Right ventricle myocardium superior (tissue), 1 donor: ENCODE measurements around the gene SMCO2. TPM values are rescaled to one million over a fixed set of nuclear protein-coding genes. Genes with fewer than 3 reads are reported as not detected.

Experiments
- ATAC-seq: fragments of 200-7000 bp; cut with Tn5 transposase; one replicate; pipeline ENCODE4 v1.9.1; 2020; ENCODE audit warnings: mild to moderate bottlenecking; ENCODE audit not compliant: poor library complexity
- DNase-seq: peaks from one replicate; pipeline ENCODE4 v3.0.0-alpha.2; 2020
- intact Hi-C: fragments of 100-400 bp; cut with DNase I; formaldehyde crosslinking; loops from one replicate; pipeline ENCODE4 v1.11.2; 2022
- long read RNA-seq: library from polyadenylated mRNA; unstranded; transcript quantifications from one replicate; pipeline ENCODE4 v2.0.0, GENCODE V29; 2021
- total RNA-seq: library from RNA; stranded (reverse); fragmentation: NEBNext Ultra II Directional; extraction: Animal tissue kit (Norgen Biotek cat#: 25700); gene quantifications from one replicate; pipeline ENCODE4 v1.2.1, GENCODE V29; 2021
- donor health status: DM: no; HTN: yes; CAD: no; lungs with severe emphysema.

SMCO2 gene
- not detected for total RNA-seq
- long read RNA-seq: 0 reads

- intact Hi-C loops: no loop called here
- ATAC-seq: no peak
- no peak for DNase-seq
These were observed at the start of gene SMCO2 for GRCh38 chr12:27446436-27446835. Gene SMCO2, plus strand, starts transcription at chr12:27446736. Its CDS starts 23,896 bp downstream, at chr12:27470632.

- no peak for DNase-seq
- intact Hi-C loops: no loop called here
- no peak for ATAC-seq
These were observed 48.1 kb upstream of the SMCO2 start for GRCh38 chr12:27398466-27398865.

GRCh38 chr12:27399074-27399473 is 47.5 kb upstream of the SMCO2 start:
- intact Hi-C loops: no loop called here
- DNase-seq (no peak), ATAC-seq (no peak)

- DNase-seq (no peak), ATAC-seq (no peak)
- intact Hi-C loops: no loop called here
These were observed 45.6 kb upstream of the SMCO2 start for GRCh38 chr12:27400856-27401354.

- DNase-seq (no peak), ATAC-seq (no peak)
- intact Hi-C loops: no loop called here
These were observed 34.5 kb upstream of the SMCO2 start for GRCh38 chr12:27412047-27412446.

GRCh38 chr12:27422697-27423096 is 23.8 kb upstream of the SMCO2 start:
- DNase-seq (no peak), ATAC-seq (peak; percentile 6)
- intact Hi-C loops: no loop called here

GRCh38 chr12:27424631-27425230 is 21.8 kb upstream of the SMCO2 start:
- ATAC-seq: peak; percentile 90
- intact Hi-C loops: loop anchor here (5.0 kb wide), 2 partner anchors 83 to 228 kb away; no protein-coding TSS in a partner anchor
- no peak for DNase-seq

GRCh38 chr12:27425306-27425705 is 21.2 kb upstream of the SMCO2 start:
- intact Hi-C loops: loop anchor here (5.0 kb wide), 2 partner anchors 82 to 227 kb away; no protein-coding TSS in a partner anchor
- no peak for DNase-seq
- ATAC-seq: no peak

- no peak for DNase-seq
- ATAC-seq: no peak
- intact Hi-C loops: loop anchor here (5.0 kb wide), 2 partner anchors 80 to 225 kb away; no protein-coding TSS in a partner anchor
These were observed 19.6 kb upstream of the SMCO2 start for GRCh38 chr12:27426743-27427487.

- DNase-seq (no peak), ATAC-seq (no peak)
- intact Hi-C loops: loop anchor here (5.0 kb wide), 2 partner anchors 79 to 224 kb away; no protein-coding TSS in a partner anchor
These were observed 18.7 kb upstream of the SMCO2 start for GRCh38 chr12:27427824-27428223.

- no peak for ATAC-seq
- intact Hi-C loops: loop anchor here (5.0 kb wide), 2 partner anchors 79 to 224 kb away; no protein-coding TSS in a partner anchor
- DNase-seq: no peak
These were observed 18.1 kb upstream of the SMCO2 start for GRCh38 chr12:27428466-27428865.

GRCh38 chr12:27429606-27430005 is 16.9 kb upstream of the SMCO2 start:
- DNase-seq (no peak), ATAC-seq (no peak)
- intact Hi-C loops: loop anchor here (5.0 kb wide), 2 partner anchors 78 to 223 kb away; no protein-coding TSS in a partner anchor

- ATAC-seq (no peak), DNase-seq (no peak)
- intact Hi-C loops: no loop called here
These were observed 15.4 kb upstream of the SMCO2 start for GRCh38 chr12:27431185-27431584.

GRCh38 chr12:27434673-27435565 is 11.6 kb upstream of the SMCO2 start:
- intact Hi-C loops: no loop called here
- peak; percentile 69 for ATAC-seq
- DNase-seq: no peak

- intact Hi-C loops: no loop called here
- DNase-seq: no peak
- no peak for ATAC-seq
These were observed 10.5 kb upstream of the SMCO2 start for GRCh38 chr12:27436029-27436428.

GRCh38 chr12:27436768-27437167 is 9.8 kb upstream of the SMCO2 start:
- intact Hi-C loops: no loop called here
- no peak for DNase-seq
- ATAC-seq: no peak

GRCh38 chr12:27437839-27438238 is 8.7 kb upstream of the SMCO2 start:
- DNase-seq (no peak), ATAC-seq (no peak)
- intact Hi-C loops: no loop called here

- intact Hi-C loops: no loop called here
- DNase-seq (no peak), ATAC-seq (peak; percentile 38)
These were observed 1.2 kb downstream of the SMCO2 start for GRCh38 chr12:27447761-27448160.

- intact Hi-C loops: no loop called here
These were observed 2.5 kb downstream of the SMCO2 start for GRCh38 chr12:27449026-27449425.

More at GRCh38 chr12:27449026-27449425, 2.5 kb downstream of the SMCO2 start:
- no peak for ATAC-seq
- DNase-seq: no peak
